SIG-M5 treated with dmso at 0.1 percent for 504 hours (cell line): Measurements from ENCODE around the gene ADIPOQ.
"Not testable (repeated sequence)": the region's sequence is repeated elsewhere in the genome, so short reads cannot be mapped to it uniquely, and the experiment has no call there.

ENCODE experiments used
- DNase-seq: peaks from one replicate; lab custom pipeline; 2025; ENCODE audit not compliant: unreplicated experiment; lab: John Stamatoyannopoulos, UW

ADIPOQ gene

DNA sequence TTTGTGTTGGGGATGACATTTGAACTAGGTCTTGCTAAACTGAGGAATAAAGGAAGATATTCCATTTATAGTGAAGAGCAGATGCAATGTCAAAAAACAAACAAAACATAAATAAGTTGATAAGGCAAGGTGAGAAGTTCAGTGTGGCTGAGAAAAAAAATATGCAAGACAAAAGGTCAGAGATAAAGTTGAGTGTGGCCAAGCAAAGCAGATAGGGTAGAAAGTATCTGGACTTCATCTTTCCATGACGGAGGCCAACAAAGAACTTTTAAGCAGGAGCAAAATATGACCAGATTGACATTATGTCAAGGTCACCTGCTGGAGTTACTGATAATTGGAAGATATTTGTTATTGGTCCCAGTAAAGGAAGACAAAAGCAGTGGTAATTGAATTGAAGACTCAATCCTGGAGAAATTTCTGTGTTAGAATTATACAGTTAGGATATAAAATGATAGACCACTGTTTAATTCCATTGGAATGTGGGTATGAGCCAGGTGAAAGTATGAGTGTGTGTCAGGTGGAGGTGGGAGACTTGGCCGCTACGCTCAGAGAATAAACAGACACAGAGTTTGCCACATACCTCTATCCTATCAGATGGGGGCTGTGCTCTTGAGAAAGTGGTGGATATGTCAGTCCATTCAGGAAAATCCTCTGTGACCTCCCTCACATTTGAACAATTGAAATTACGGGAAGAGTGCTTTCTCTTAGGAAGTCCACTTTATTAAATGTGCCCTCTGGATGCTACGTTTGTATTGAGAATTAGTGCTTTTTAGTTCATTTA, 28.1 kb downstream of the ADIPOQ start:
- no peak for DNase-seq

DNA sequence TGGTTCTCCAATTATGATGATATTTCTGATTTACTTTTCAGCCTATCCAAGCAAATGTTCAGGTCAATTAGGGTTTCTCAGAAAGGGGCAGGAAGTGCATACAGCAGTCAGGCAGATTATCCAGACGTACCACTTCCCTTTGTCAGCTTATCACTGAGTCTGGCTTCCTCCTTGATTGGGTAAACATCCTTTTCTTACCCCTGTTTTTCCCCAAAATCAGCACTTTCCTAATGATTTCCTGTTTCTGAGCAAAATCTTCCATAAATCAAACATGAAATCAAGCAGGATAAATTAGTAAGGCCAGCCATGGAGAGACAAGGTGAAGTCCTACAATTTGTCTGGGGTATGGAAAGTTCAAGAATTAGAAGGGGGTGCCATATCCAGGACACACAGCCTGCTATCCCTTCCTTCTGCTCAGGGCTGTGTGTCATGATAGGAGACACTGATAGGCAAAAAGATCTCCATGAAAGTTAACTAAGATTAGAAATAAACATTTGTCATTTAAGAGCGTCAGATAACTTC, 29.0 kb downstream of the ADIPOQ start:
- DNase-seq, result peak; percentile 66

DNA sequence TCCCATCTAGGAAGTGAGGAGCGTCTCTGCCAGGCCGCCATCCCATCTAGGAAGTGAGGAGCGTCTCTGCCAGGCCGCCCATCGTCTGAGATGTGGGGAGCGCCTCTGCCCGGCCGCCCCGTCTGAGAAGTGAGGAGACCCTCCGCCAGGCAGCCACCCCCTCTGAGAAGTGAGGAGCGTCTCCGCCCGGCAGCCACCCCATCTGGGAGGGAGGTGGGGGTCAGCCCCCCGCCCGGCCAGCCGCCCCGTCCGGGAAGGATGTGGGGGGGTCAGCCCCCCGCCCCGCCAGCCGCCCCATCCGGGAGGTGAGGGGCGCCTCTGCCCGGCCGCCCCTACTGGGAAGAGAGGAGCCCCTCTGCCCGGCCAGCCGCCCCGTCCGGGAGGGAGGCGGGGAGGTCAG, 31.3 kb downstream of the ADIPOQ start:
- not testable (repeated sequence) for DNase-seq

DNA sequence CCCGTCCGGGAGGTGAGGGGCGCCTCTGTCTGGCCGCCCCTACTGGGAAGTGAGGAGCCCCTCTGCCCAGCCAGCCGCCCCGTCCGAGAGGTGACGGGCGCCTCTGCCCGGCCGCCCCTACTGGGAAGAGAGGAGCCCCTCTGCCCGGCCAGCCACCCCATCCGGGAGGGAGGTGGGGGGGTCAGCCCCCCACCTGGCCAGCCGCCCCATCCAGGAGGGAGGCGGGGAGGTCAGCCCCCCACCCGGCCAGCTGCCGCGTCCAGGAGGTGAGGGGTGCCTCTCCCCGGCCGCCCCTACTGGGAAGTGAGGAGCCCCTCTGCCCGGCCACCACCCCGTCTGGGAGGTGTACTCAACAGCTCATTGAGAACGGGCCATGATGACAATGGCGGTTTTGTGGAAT, 31.7 kb downstream of the ADIPOQ start:
- DNase-seq, result not testable (repeated sequence)

DNA sequence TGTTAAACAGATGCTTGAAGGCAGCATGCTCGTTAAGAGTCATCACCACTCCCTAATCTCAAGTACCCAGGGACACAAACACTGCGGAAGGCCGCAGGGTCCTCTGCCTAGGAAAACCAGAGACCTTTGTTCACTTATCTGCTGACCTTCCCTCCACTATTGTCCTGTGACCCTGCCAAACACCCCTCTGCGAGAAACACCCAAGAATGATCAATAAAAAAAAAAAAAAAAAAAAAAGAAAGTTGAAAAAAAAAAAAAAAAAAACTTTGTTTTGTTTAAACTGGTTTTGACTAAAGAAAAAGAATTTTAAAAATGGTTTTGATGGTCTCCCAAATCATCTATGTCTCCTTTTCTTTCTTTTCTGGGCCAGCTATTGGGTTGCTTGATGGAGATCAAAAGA, 32.3 kb downstream of the ADIPOQ start:
- not testable (repeated sequence) for DNase-seq

DNA sequence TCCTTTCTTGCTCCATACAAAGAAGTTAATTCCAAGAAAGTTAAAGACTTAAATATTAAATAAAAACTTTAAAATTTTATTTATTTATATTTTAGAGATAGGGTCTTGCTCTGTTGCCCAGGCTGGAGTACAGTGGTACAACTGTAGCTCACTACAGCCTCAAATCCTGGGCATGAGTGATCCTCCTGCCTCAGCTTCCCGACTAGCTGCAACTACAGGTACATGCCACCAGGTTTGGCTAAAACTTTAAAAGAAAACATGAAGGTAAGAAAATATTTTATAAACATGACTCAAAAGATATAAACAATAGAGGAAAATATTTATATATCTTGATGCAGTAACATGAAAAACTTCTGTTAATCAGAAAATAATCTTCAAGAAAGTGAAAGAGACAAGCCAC, 33.2 kb downstream of the ADIPOQ start:
- DNase-seq, result no peak

DNA sequence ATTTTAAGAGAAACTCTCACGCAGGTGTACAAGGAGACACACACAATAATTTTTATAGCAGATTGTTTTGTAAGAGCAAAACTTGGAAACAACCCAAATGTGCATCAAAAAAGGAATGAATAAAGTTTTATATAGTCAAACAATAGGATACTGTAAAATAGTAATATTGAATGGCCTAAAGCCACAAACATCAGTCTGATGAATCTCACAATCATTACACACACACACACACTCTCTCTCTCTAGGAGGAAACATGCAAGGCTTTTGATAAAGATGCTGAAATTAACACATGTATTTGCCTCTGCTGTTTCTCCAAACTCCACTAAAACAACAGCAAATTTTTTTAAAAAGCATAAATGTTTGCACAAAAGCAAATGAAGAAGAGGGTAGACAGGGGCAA, 37.3 kb downstream of the ADIPOQ start:
- DNase-seq, result no peak

DNA sequence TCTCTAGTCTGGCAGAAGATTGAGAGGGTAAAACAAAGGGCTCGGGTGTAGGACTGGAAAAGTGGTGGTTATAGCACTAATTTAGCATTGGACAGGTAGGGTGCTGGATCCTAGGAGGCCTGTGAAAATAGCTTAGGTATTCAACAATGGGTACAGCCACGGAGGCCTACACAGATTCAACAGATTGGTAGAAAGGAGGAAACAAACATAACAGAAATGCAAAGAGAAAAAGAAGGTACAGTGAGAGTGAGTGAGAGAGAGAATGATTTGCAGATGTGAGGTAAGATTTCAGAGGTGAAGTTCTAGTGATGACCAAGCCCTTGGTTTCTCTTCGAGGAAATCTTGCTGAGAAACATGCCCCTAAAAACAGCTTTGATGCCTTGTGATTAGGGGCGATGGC, 37.9 kb downstream of the ADIPOQ start:
- DNase-seq, result no peak

DNA sequence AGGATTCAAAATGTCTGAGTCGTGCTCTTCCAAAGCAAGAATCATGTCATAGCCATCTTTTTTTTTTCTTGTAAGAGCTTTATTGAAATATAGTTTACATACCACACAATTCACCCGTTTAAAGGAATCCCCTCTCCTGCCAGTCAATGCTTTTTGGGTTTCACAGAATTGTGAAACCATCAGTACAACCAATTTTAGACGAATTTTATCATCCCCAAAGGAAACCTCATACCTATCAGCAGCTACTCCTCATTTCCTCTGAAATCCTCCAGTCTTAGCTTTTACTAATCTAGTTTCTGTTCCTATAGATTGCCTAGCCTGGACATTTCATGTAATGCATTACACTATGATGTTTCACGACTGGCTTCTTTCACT, 39.6 kb downstream of the ADIPOQ start:
- DNase-seq, result peak; percentile 85

DNA sequence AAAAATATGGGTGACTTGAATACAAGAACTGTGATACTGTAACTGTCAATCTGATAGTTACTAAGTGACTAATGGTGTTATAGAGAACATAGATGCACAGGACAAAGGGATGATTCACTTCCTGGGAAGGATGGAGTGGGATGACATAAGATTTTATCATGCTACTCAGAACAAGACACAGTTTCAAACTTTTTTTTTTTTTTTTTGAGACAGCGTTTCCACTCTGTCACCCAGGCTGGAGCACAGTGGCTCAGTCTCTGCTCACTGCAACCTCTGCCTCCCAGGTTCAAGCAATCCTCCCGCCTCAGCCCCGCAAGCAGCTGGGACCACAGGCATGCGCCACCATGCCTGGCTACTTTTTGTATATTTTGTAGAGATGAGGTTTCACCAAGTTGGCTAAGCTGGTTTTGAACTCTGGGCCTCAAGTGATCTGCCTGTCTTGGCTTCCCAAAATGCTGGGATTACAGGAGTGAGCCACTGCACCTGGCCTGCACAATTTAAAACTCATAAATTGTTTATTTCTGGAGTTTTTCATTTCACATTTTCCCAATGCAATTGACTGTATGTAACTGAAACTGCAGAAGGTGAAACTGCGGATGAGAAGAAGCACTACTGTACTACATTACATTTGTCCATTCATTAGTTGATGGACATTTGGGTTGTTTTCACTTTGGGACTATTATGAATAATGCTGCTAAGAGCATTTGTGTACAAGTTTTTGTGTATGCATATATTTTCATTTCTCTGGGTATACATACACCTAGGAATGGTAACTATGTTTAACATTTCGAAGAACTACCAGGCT, 40.6 kb downstream of the ADIPOQ start:
- DNase-seq, result peak; percentile 21

DNA sequence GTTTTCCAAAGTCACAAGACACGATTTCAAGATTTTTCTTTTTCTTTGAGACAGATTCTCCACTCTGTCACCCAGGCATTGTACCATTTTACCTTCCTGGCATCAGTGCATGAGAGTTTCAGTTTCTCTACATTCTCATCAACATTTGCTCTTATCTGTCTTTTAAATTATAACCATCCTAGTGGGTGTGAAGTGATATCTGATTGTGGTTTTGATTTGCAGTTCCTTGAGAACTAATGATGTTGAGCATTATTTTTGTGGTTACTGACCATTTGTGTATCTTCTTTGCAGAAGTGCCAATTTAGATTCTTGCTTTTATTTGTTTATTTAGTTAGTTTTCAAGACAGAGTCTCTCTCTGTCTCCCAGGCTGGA, 41.2 kb downstream of the ADIPOQ start:
- DNase-seq, result no peak

DNA sequence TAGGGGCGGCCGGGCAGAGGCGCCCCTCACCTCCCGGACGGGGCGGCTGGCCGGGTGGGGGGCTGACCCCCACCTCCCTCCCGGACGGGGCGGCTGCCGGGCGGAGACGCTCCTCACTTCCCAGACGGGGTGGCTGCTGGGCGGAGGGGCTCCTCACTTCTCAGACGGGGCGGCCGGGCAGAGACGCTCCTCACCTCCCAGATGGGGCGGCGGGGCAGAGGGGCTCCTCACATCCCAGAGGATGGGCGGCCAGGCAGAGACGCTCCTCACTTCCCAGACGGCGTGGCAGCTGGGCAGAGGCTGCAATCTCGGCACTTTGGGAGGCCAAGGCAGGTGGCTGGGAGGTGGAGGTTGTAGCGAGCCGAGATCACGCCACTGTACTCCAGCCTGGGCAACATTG, 42.4 kb downstream of the ADIPOQ start:
- DNase-seq, result not testable (repeated sequence)

DNA sequence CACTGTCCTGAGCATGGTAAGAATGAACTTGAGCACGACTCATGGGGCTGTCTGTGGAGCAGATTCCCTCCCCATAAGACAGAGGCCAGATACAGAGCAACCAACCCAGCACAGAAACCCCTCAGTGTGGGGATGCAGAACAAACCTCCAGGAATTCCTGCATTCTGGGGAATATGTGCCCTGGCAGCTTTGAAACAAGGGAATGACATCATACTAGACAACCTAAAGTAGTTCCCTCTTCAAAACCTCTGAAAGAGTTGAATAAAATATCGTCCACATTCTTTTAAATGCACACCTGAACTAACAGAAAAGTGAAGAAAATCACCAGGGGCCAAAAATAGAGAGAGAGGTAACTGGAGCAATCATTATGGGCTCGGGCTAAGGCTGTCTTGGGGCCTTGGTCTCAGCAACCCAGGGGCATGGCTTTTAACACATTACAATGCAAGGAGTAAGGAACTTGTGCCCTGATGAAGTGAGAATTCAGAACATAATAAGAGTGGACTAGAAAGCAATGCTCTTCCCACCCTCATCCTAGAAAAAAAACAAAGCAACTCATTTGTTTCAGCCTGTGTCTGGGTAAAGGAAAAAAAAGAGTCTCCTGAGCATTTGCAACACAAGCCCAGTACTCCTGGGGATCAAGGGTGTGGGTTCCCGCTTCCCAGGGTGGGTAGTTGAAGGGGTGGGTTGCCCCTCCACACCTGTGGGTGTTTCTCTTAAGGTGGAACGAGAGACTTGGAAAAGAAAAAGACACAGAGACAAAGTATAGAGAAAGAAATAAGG, 43.9 kb downstream of the ADIPOQ start:
- DNase-seq, result no peak

DNA sequence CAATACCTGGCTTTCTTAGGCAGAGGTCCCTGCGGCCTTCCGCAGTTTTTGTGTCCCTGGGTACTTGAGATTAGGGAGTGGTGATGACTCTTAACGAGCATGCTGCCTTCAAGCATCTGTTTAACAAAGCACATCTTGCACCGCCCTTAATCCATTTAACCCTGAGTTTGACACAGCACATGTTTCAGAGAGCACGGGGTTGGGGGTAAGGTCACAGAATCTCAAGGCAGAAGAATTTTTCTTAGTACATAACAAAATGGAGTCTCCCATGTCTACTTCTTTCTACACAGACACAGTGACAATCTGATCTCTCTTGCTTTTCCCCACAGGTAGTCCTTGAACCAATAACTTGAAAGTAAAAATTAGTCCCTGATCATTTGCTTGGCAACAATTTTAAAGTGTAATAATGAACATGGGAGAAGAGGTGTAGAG, 45.0 kb downstream of the ADIPOQ start:
- DNase-seq, result not testable (repeated sequence)

DNA sequence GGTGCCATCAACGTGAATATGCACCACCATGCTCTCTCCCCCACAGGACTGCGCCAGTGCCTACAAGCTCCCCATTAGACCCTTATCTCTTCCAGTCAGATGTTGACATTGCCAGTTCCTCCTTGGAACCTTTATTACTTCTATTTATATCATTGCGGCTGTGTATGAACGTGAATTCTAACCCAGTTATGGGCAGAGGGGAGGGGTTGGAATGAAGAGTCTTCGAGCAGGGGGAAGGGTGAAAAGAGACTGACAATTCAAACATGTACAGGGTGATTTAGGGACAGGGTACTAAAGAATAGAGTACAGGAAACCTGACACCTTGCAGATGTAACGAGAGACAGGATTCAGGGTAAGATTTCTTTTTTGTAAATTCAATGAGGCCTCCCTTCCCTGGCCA, 46.1 kb downstream of the ADIPOQ start:
- peak; percentile 41 for DNase-seq

DNA sequence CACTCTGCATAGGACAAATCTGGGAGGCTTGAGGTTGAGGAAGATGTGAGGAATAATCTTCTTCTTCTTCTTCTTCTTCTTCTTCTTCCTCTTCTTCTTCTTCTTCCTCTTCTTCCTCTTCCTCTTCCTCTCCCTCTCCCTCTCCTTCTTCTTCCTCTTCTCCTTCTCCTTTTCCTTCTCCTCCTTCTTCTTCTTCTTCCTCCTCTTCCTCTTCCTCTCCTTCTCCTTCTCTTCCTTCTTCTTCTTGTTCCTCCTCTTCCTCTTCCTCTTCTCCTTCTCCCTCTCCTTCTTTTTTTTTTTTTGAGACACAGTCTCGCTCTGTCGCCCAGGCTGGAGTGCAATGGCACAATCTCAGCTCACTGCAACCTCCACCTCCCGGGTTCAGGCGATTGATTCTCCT, 47.2 kb downstream of the ADIPOQ start:
- not testable (repeated sequence) for DNase-seq

DNA sequence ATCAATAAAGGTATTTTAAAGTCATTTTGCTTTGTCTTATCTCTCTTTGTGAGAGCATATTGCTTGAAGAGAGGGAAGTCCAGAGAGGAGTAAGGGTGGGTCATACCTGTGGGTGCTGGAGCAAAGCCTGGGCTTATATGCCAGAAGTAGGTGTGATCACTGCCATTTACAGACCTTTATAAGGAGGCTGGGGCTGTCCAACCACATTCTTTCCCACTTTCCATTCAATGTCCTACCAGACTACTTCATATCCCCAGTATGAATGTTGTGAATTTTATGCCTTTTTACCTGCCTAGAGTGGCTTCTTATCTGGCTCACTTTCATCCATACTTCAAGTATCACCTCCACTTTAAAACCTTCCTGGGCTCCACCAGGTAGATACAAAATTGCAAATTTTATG, 48.4 kb downstream of the ADIPOQ start:
- no peak for DNase-seq

DNA sequence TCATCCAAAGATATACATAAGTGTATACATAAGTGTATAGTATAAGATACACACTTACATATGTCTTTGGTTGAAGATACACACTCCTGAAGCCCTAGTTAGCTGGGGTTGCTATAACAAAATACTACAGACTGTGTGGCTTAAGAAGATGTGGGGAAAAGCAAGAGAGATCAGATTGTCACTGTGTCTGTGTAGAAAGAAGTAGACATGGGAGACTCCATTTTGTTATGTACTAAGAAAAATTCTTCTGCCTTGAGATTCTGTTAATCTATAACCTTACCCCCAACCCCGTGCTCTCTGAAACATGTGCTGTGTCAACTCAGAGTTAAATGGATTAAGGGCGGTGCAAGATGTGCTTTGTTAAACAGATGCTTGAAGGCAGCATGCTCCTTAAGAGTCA, 50.6 kb downstream of the ADIPOQ start:
- not testable (repeated sequence) for DNase-seq

DNA sequence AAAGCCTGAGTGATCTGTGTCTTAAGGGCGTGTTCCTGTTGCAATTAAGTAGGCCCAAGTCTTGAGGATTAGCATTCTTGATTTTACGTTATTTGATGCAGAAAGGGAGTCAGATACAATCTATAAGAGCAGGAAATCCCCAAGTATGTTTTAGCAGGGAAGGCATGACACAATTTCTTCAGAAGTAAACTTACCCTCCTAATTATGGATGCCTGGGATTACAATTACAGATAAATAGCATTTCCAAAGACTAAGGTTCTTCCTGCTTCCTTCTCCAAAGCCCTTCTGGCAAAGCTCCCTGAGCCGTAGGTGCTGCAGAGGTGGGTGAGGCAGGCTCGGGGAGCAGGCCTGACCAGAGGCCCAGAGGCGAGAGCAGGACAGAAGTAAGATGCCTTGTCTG, 52.9 kb downstream of the ADIPOQ start:
- DNase-seq, result no peak

DNA sequence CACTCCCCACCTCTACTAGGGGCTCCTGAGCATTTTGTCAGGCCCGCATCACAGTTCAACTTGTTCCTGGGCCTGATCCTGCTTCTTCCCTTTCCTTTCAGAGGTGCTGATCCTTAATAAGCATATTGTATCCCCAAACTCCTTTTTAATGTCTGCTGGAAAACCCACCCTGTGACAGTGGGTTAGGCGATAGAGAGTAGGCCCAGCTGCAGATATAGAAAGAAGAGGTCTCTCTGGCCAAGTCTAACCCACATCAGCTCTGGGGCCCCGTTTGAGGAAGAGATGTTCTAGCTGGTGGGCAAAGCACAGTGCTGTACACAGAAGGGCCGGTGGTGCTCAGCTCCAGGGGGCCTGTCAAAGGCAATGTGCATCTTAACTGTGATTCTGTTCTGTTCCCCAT, 53.5 kb downstream of the ADIPOQ start:
- no peak for DNase-seq

DNA sequence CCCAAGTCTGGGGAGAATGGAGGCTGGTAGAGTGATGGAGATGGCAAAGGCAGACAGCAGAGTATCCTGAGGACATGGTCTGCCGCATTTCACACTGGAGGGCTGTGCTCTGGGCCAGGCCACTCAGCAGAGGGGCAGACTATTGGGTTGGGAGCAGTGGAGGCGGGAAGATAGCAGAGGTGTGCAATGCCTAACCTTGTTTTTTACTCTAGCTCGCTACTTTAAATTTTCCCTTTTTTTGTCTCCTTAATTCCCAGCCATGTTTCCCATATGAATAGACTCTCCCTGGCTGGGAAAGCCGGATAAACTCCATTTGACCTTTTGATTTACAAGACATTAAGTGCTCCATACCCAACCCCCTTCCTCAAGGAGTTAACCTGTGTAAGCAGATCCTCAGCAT, 54.4 kb downstream of the ADIPOQ start:
- DNase-seq, result no peak
